HCT116 (cell line): Measurements from ENCODE around the gene PDXK. TPM values are rescaled to one million over a fixed set of nuclear protein-coding genes. Genes with fewer than 3 reads are reported as not detected.

Experiments
- ATAC-seq: fragments of 200-7000 bp; cut with Tn5 transposase; 2 replicates; pipeline ENCODE4 v1.9.1; 2020; ENCODE audit warnings: mild to moderate bottlenecking, moderate library complexity
- BruUV-seq: library from RNA; stranded (reverse); fragments of 400-500 nt; replicated peaks from 2 replicates; lab custom pipeline; 2021; lab: Mats Ljungman, UMichigan
- CTCF ChIA-PET: fragments of 300-600 bp; sonication (Branson Sonifier 250); formaldehyde crosslinking; loops from one replicate; lab custom pipeline; 2021; ENCODE audit warnings: antibody characterized with exemption; lab: Charles Lee
- POLR2A ChIA-PET: fragments of 300-600, 350-600 bp; sonication (Branson Sonifier 250); formaldehyde crosslinking; loops from one replicate; lab custom pipeline; 2021; ENCODE audit warnings: antibody characterized with exemption; lab: Charles Lee
- RAD21 ChIA-PET, 2 experiments: fragments of 300-600 bp; sonication (Branson Sonifier 250); formaldehyde crosslinking; loops; one replicate each; lab custom pipeline; 2023; ENCODE audit warnings: low total read pairs in 2 of 2; ENCODE audit not compliant: uncharacterized antibody in 2 of 2, unreplicated experiment in 2 of 2, low non-redundant PET in 1 of 2; lab: Charles Lee
- DNase-seq: peaks from one replicate; pipeline ENCODE4 v3.0.0-alpha.2; 2010; ENCODE audit warnings: low read depth, low spot score
- H2AFZ ChIP-seq: fragments of 200-600 bp; shearing (Covaris generic), sonication (generic); 2 replicates; pipeline ENCODE4 v1.6.1; 2017; ENCODE audit warnings: low read depth, mixed run types, mixed read lengths, antibody characterized with exemption, low read length; ENCODE audit not compliant: poor library complexity, severe bottlenecking
- H3K27ac ChIP-seq: 2 replicates; pipeline ENCODE4 v1.5.1; 2012; ENCODE audit warnings: low read depth, low read length
- H3K27me3 ChIP-seq: fragments of 200-600 bp; sonication (generic); 2 replicates; pipeline ENCODE4 v1.6.1; 2016; ENCODE audit warnings: mixed run types, low read length, mixed read lengths; ENCODE audit not compliant: insufficient read depth
- H3K36me3 ChIP-seq, 2 experiments: fragments of 200-500 bp in 1 of 2; fragments of 200-600 bp in 1 of 2; sonication (Bioruptor generic) in 1 of 2; sonication (generic) in 1 of 2; 2 replicates each; pipeline versions ENCODE4 v1.5.1 to v1.6.1; 2014 to 2016; ENCODE audit warnings: low read length in 2 of 2, inconsistent platforms in 1 of 2, mixed read lengths in 1 of 2, mixed run types in 1 of 2; ENCODE audit not compliant: insufficient read depth in 2 of 2, control insufficient read depth in 1 of 2
- H3K4me1 ChIP-seq, 2 experiments: fragments of 200-600 bp in 1 of 2; sonication (generic) in 1 of 2; 2 replicates each; pipeline versions ENCODE4 v1.5.1 to v1.6.1; 2012 to 2017; ENCODE audit warnings: low read length in 2 of 2, inconsistent platforms in 1 of 2, mild to moderate bottlenecking in 1 of 2, mixed read lengths in 1 of 2, mixed run types in 1 of 2, moderate library complexity in 1 of 2; ENCODE audit not compliant: insufficient read depth in 2 of 2, control insufficient read depth in 1 of 2
- H3K4me2 ChIP-seq: fragments of 200-600 bp; sonication (generic); 2 replicates; pipeline ENCODE4 v1.6.1; 2017; ENCODE audit warnings: mixed run types, low read length, mixed read lengths
- H3K4me3 ChIP-seq, 2 experiments: fragments of 200-600 bp in 1 of 2; sonication (generic) in 1 of 2; replicated peaks in 1 of 2; 2 replicates each; pipeline ENCODE4 v1.5.1; 2011 to 2016; ENCODE audit warnings: low read length in 2 of 2, control low read depth in 1 of 2, low read depth in 1 of 2, mild to moderate bottlenecking in 1 of 2, mixed read lengths in 1 of 2, mixed run types in 1 of 2
- H3K79me2 ChIP-seq: fragments of 200-600 bp; sonication (generic); 2 replicates; pipeline ENCODE4 v1.6.1; 2017; ENCODE audit warnings: mild to moderate bottlenecking, mixed run types, low read length, moderate library complexity, mixed read lengths; ENCODE audit not compliant: insufficient read depth
- H3K9ac ChIP-seq: fragments of 200-600 bp; sonication (generic); 2 replicates; pipeline ENCODE4 v1.6.1; 2016; ENCODE audit warnings: low read length, mixed read lengths
- H3K9me2 ChIP-seq: fragments of 200-600 bp; sonication (generic), shearing (Covaris generic); 2 replicates; pipeline ENCODE4 v1.6.1; 2017; ENCODE audit warnings: mixed run types, mild to moderate bottlenecking, moderate library complexity; ENCODE audit not compliant: insufficient read depth
- H3K9me3 ChIP-seq, 2 experiments: fragments of 200-500 bp in 1 of 2; fragments of 200-600 bp in 1 of 2; sonication (Bioruptor generic) in 1 of 2; sonication (generic) in 1 of 2; 2 replicates each; pipeline ENCODE4 v1.6.1; 2014 to 2017; ENCODE audit warnings: low read length in 2 of 2, mixed read lengths in 2 of 2, inconsistent platforms in 1 of 2, low read depth in 1 of 2, mild to moderate bottlenecking in 1 of 2, mixed run types in 1 of 2, moderate library complexity in 1 of 2; ENCODE audit not compliant: control insufficient read depth in 1 of 2, insufficient read depth in 1 of 2
- H4K20me1 ChIP-seq: fragments of 200-600 bp; sonication (generic), shearing (Covaris generic); 2 replicates; pipeline ENCODE4 v1.6.1; 2017; ENCODE audit warnings: mixed run types, mild to moderate bottlenecking, moderate library complexity; ENCODE audit not compliant: insufficient read depth
- ATF3 ChIP-seq: IDR thresholded peaks from 2 replicates; pipeline ENCODE4 v1.6.1; 2012
- CBX3 ChIP-seq: IDR thresholded peaks from 2 replicates; pipeline ENCODE4 v1.6.1; 2012; ENCODE audit warnings: low read depth
- EGR1 ChIP-seq: IDR thresholded peaks from 2 replicates; pipeline ENCODE4 v1.6.1; 2012; ENCODE audit warnings: low read depth
- ELF1 ChIP-seq: IDR thresholded peaks from 2 replicates; pipeline ENCODE4 v1.6.1; 2012; ENCODE audit warnings: low read depth, borderline replicate concordance
- EZH2 ChIP-seq: fragments of 200-600 bp; sonication (generic); IDR thresholded peaks from 2 replicates; pipeline ENCODE4 v1.6.1; 2017; ENCODE audit warnings: antibody characterized with exemption, mixed run types
- EZH2phosphoT487 ChIP-seq: fragments of 200-600 bp; IDR thresholded peaks from 2 replicates; pipeline ENCODE4 v1.6.1; 2018; ENCODE audit warnings: antibody characterized with exemption, borderline replicate concordance
- FOSL1 ChIP-seq: IDR thresholded peaks from 2 replicates; pipeline ENCODE4 v1.6.1; 2012; ENCODE audit warnings: low read depth
- JUND ChIP-seq: IDR thresholded peaks from 2 replicates; pipeline ENCODE4 v1.6.1; 2012
- POLR2A ChIP-seq: IDR thresholded peaks from 2 replicates; pipeline ENCODE4 v1.7.0; 2011; ENCODE audit warnings: borderline replicate concordance; ENCODE audit not compliant: insufficient read depth, insufficient read length; ENCODE audit errors: extremely low read depth
- POLR2AphosphoS5 ChIP-seq: IDR thresholded peaks from 2 replicates; pipeline ENCODE4 v1.6.1; 2011; ENCODE audit warnings: mild to moderate bottlenecking, low read depth, low read length, moderate library complexity
- SIN3A ChIP-seq: IDR thresholded peaks from 2 replicates; pipeline ENCODE4 v1.6.1; 2012; ENCODE audit warnings: low read depth
- SRF ChIP-seq: IDR thresholded peaks from 2 replicates; pipeline ENCODE4 v1.6.1; 2012; ENCODE audit warnings: low read depth
- TCF7L2 ChIP-seq: IDR thresholded peaks from 2 replicates; pipeline ENCODE4 v1.7.0; 2011; ENCODE audit warnings: borderline replicate concordance, inconsistent platforms; ENCODE audit not compliant: insufficient read depth, insufficient read length; ENCODE audit errors: extremely low read depth
- ZBTB33 ChIP-seq: IDR thresholded peaks from 2 replicates; pipeline ENCODE4 v1.6.1; 2011; ENCODE audit warnings: mild to moderate bottlenecking, low read length, moderate library complexity; ENCODE audit not compliant: insufficient replicate concordance; ENCODE audit errors: extremely low read depth
- ZFX ChIP-seq: fragments of 450-650 bp; IDR thresholded peaks from 2 replicates; pipeline ENCODE4 v1.6.1; 2017
- ZNF274 ChIP-seq: fragments of 200-500 bp; sonication (Bioruptor generic); IDR thresholded peaks from 2 replicates; pipeline ENCODE4 v1.6.1; 2014; ENCODE audit warnings: mild to moderate bottlenecking, low read depth, low read length, inconsistent platforms
- intact Hi-C: fragments of 100-400 bp; cut with micrococcal nuclease; formaldehyde crosslinking; loops from 2 replicates; pipeline ENCODE4 v1.10.0; 2022
- total RNA-seq: library from RNA; stranded (reverse); gene quantifications from one replicate; pipeline ENCODE4 v1.2.1, GENCODE V29; 2021; ENCODE audit not compliant: unreplicated experiment

The PDXK gene
- total RNA-seq, 1 experiment from 2014 or later: 127 TPM

GRCh38 chr21:43741423-43742096, 22.6 kb downstream of the PDXK start:
- Histone ChIP-seq H3K36me3 (peaks cover 16 to 20% of the 10 kb centered on the region in 2 experiments; a peak in 3 of 4 replicates), H3K27me3 (no peaks in the 10 kb centered on the region), H3K79me2 (peaks cover 16% of the 10 kb centered on the region; the same call in 1 of the 2 replicates), H3K4me1 (peaks cover 0 to 24% of the 10 kb centered on the region in 2 experiments; a peak in 2 of 4 replicates), H3K4me2 (no peak overlapping the region), H3K4me3 (no peak overlapping the region), H4K20me1 (0 out of 2 replicates have a peak, but pooled peaks cover 6% of the 10 kb centered on the region), H3K27ac (no peak overlapping the region), H2AFZ (no peak overlapping the region), H3K9me2 (no peaks in the 10 kb centered on the region), H3K9me3 (no peaks in the 10 kb centered on the region)
- CTCF ChIA-PET: no interaction called here
- intact Hi-C loops: no loop called here
- no TSS peak for BruUV-seq
- ATAC-seq (no peak), DNase-seq (no peak)
- TF ChIP-seq JUND: no peak
- no peak for TF ChIP-seq CBX3
- TF ChIP-seq EZH2phosphoT487: no peak
- no peak for TF ChIP-seq ZNF274
- no peak for TF ChIP-seq ATF3
- TF ChIP-seq POLR2A: no peak
- no peak for TF ChIP-seq POLR2AphosphoS5
- TF ChIP-seq FOSL1: no peak
- no peak for TF ChIP-seq SRF
- TF ChIP-seq, all 23 proteins: peak for 0
- POLR2A ChIA-PET: no interaction called here
- H3K9ac ChIP-seq: no peak overlapping the region
- RAD21 ChIA-PET: no interaction called here

GRCh38 chr21:43743947-43744346, 25.0 kb downstream of the PDXK start:
- H3K4me2 ChIP-seq: no peak overlapping the region
- BruUV-seq: TSS peak; percentile 28
- no peak overlapping the region for H3K27ac ChIP-seq
- DNase-seq (no peak), ATAC-seq (no peak)
- H3K27me3 ChIP-seq: no peaks in the 10 kb centered on the region
- H3K79me2 ChIP-seq: peaks cover 10% of the 10 kb centered on the region; the same call in 1 of the 2 replicates
- no peaks in the 10 kb centered on the region for H3K9me2 ChIP-seq
- no peaks in the 10 kb centered on the region for H3K9me3 ChIP-seq
- H3K36me3 ChIP-seq: peaks cover 19 to 25% of the 10 kb centered on the region in 2 experiments; a peak in 3 of 4 replicates
- H3K9ac ChIP-seq: no peak overlapping the region
- ChIA-PET RAD21 (no interaction called here), CTCF (no interaction called here), POLR2A (no interaction called here)
- no peak overlapping the region for H2AFZ ChIP-seq
- intact Hi-C loops: no loop called here
- no peak overlapping the region for H3K4me3 ChIP-seq
- peaks cover 0 to 30% of the 10 kb centered on the region in 2 experiments; a peak in 2 of 4 replicates for H3K4me1 ChIP-seq
- 0 out of 2 replicates have a peak, but pooled peaks cover 6% of the 10 kb centered on the region for H4K20me1 ChIP-seq
- TF ChIP-seq POLR2A (no peak), ELF1 (no peak), TCF7L2 (no peak), POLR2AphosphoS5 (no peak), ZFX (no peak), EGR1 (no peak), EZH2 (no peak), ZNF274 (no peak), ATF3 (no peak), SIN3A (no peak), ZBTB33 (no peak)
